Liver (tissue), 9 donors: ENCODE results near the gene SPIRE2. TPM values are rescaled to one million over a fixed set of nuclear protein-coding genes. Genes with fewer than 3 reads are reported as not detected.

Source experiments
- DNase-seq: peaks from one replicate; pipeline ENCODE4 v3.0.0-alpha.2; 2017; ENCODE audit warnings: low spot score
- H3K27ac ChIP-seq, 2 donors: one replicate each; pipeline ENCODE4 v1.7.0; 2013; ENCODE audit warnings: inconsistent platforms in 2 of 2, low read length in 2 of 2, control low read depth in 1 of 2, low read depth in 1 of 2, mild to moderate bottlenecking in 1 of 2
- H3K27me3 ChIP-seq, 4 donors: one replicate each; pipeline versions ENCODE4 v1.6.1 to v1.7.0; 2013; ENCODE audit warnings: low read length in 3 of 4, inconsistent platforms in 1 of 4, mild to moderate bottlenecking in 1 of 4, moderate library complexity in 1 of 4; ENCODE audit not compliant: control insufficient read depth in 4 of 4, insufficient read depth in 4 of 4
- H3K36me3 ChIP-seq, 4 donors: one replicate each; pipeline versions ENCODE4 v1.6.1 to v1.7.0; 2013; ENCODE audit warnings: low read length in 3 of 4, mild to moderate bottlenecking in 3 of 4, low read depth in 1 of 4, moderate library complexity in 1 of 4; ENCODE audit not compliant: control insufficient read depth in 4 of 4, insufficient read depth in 3 of 4
- H3K4me1 ChIP-seq, 4 donors: one replicate each; pipeline versions ENCODE4 v1.6.1 to v1.7.0; 2013; ENCODE audit warnings: low read length in 3 of 4, mild to moderate bottlenecking in 3 of 4, moderate library complexity in 1 of 4; ENCODE audit not compliant: control insufficient read depth in 4 of 4, insufficient read depth in 4 of 4
- H3K4me3 ChIP-seq, 3 donors: one replicate each; pipeline versions ENCODE4 v1.6.1 to v1.7.0; 2013; ENCODE audit warnings: low read length in 3 of 3, control low read depth in 1 of 3, low read depth in 1 of 3, mild to moderate bottlenecking in 1 of 3
- H3K9ac ChIP-seq, 2 donors: one replicate each; pipeline ENCODE4 v1.7.0; 2013; ENCODE audit warnings: low read length in 2 of 2, mild to moderate bottlenecking in 2 of 2, moderate library complexity in 2 of 2, control low read depth in 1 of 2, low read depth in 1 of 2
- H3K9me3 ChIP-seq, 4 donors: one replicate each; pipeline versions ENCODE4 v1.6.1 to v1.7.0; 2013; ENCODE audit warnings: low read length in 3 of 4; ENCODE audit not compliant: control insufficient read depth in 4 of 4
- EGR1 ChIP-seq, 2 donors: IDR thresholded peaks; 2 replicates each; pipeline ENCODE4 v1.6.1; 2016 to 2018; ENCODE audit warnings: antibody characterized with exemption in 2 of 2, low read depth in 2 of 2
- FOXA1 ChIP-seq: IDR thresholded peaks from 2 replicates; pipeline ENCODE4 v1.6.1; 2016; ENCODE audit warnings: antibody characterized with exemption
- GABPA ChIP-seq, 2 donors: IDR thresholded peaks in 1 of 2; conservative IDR thresholded peaks in 1 of 2; 2 replicates each; pipeline ENCODE4 v1.6.1; 2016; ENCODE audit warnings: antibody characterized with exemption in 2 of 2, mild to moderate bottlenecking in 1 of 2, moderate library complexity in 1 of 2
- HNF4A ChIP-seq, 2 donors: conservative IDR thresholded peaks; 2 replicates each; pipeline ENCODE4 v1.6.1; 2016; ENCODE audit warnings: antibody characterized with exemption in 2 of 2, mild to moderate bottlenecking in 2 of 2
- HNF4G ChIP-seq: IDR thresholded peaks from 2 replicates; pipeline ENCODE4 v1.6.1; 2016; ENCODE audit warnings: antibody characterized with exemption
- NR2F2 ChIP-seq: IDR thresholded peaks from 2 replicates; pipeline ENCODE4 v1.6.1; 2016; ENCODE audit warnings: antibody characterized with exemption
- RAD21 ChIP-seq, 2 donors: IDR thresholded peaks; 2 replicates each; pipeline ENCODE4 v1.6.1; 2016; ENCODE audit warnings: antibody characterized with exemption in 2 of 2, mild to moderate bottlenecking in 2 of 2
- RXRA ChIP-seq, 2 donors: IDR thresholded peaks; 2 replicates each; pipeline ENCODE4 v1.6.1; 2017 to 2018; ENCODE audit warnings: antibody characterized with exemption in 2 of 2, mild to moderate bottlenecking in 1 of 2
- SP1 ChIP-seq: IDR thresholded peaks from 2 replicates; pipeline ENCODE4 v1.6.1; 2018; ENCODE audit warnings: antibody characterized with exemption, mild to moderate bottlenecking
- TAF1 ChIP-seq: conservative IDR thresholded peaks from 2 replicates; pipeline ENCODE4 v1.6.1; 2016; ENCODE audit warnings: antibody characterized with exemption, mild to moderate bottlenecking
- YY1 ChIP-seq: IDR thresholded peaks from 2 replicates; pipeline ENCODE4 v1.6.1; 2016; ENCODE audit warnings: antibody characterized with exemption, mild to moderate bottlenecking
- WGBS: extraction: QIAGEN DNeasy Blood & Tissue Kit; methylation state at CpG from one replicate; pipeline ENCODE4 v1.1.7; 2013; 5-methylcytosine and 5-hydroxymethylcytosine counted together
- polyA plus RNA-seq, 2 donors: library from polyadenylated mRNA; stranded (reverse) in 1 of 2; unstranded in 1 of 2; fragments of 200-250 nt in 1 of 2; fragments of >200 nt in 1 of 2; fragmentation: Nextera tagmentation in 1 of 2; extraction: Ambion mirVana in 1 of 2; gene quantifications; one replicate each; pipeline versions ENCODE4 v1.2.1 to v1.2.3, GENCODE V29; 2013 to 2015
- total RNA-seq, 2 donors: library from RNA; depleted of rRNA; stranded (reverse); fragments of >200 nt; gene quantifications; one replicate each; pipeline ENCODE4 v1.2.3, GENCODE V29; 2014
- TF ChIP-seq, protein P1 (sequence below): IDR thresholded peaks from 2 replicates; pipeline ENCODE4 v1.6.1; 2016; ENCODE audit warnings: antibody characterized with exemption
- TF ChIP-seq, protein P2 (sequence below): fragments of 150-350 bp; IDR thresholded peaks from 2 replicates; pipeline ENCODE4 v1.5.1; 2017; ENCODE audit warnings: improper control_type of control experiment, low read depth, low read length; ENCODE audit not compliant: missing input control
- TF ChIP-seq, protein P3 (sequence below): IDR thresholded peaks from 2 replicates; pipeline ENCODE4 v1.6.1; 2016; ENCODE audit warnings: antibody characterized with exemption
- TF ChIP-seq, protein P4 (sequence below): IDR thresholded peaks from 2 replicates; pipeline ENCODE4 v1.6.1; 2016; ENCODE audit warnings: antibody characterized with exemption, mild to moderate bottlenecking
- TF ChIP-seq, protein P5 (sequence below): IDR thresholded peaks from 2 replicates; pipeline ENCODE4 v1.6.1; 2016; ENCODE audit warnings: antibody characterized with exemption
- donor health status: healthy.
- donor health status: healthy.
- donor health status: healthy.
- donor health status: healthy.
- donor health status: healthy.

SPIRE2 gene
- total and polyA plus RNA-seq, 4 donors = 1.7 to 7.2 (median 2.9) TPM

DNA sequence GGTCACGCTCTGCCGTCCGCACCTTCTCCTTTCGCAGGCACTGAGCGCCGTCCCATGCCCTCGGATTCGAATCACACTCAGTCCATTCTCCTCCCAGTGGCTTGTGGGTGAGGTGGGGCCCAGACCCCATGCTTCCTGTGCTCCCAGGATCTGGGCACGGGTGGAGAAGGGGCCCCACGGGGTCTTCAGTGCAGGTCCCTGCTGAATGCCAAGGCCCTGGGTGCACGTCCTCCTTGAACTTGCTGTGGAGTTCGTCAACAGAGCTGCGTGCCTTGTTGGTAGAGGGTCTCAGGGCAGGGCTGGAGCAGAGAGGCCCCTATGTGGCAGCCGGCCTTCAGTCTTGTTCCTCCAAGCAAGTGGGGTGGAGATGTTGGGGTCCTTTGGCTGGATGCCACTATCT, 83.1 kb downstream of the SPIRE2 start:
- DNase-seq = no peak
- no peak overlapping the region for H3K9ac ChIP-seq
- H3K27ac ChIP-seq = no peak overlapping the region
- 95% methylated on average over 14 of the region's 14 CpGs for WGBS
- H3K27me3 ChIP-seq = no peaks in the 10 kb centered on the region
- H3K36me3 ChIP-seq = peaks cover 13 to 32% (median 16%) of the 10 kb centered on the region in 4 donors
- no peaks in the 10 kb centered on the region for H3K9me3 ChIP-seq
- H3K4me1 ChIP-seq = no peaks in the 10 kb centered on the region
- no peak for TF ChIP-seq YY1
- H3K4me3 ChIP-seq = no peak overlapping the region

DNA sequence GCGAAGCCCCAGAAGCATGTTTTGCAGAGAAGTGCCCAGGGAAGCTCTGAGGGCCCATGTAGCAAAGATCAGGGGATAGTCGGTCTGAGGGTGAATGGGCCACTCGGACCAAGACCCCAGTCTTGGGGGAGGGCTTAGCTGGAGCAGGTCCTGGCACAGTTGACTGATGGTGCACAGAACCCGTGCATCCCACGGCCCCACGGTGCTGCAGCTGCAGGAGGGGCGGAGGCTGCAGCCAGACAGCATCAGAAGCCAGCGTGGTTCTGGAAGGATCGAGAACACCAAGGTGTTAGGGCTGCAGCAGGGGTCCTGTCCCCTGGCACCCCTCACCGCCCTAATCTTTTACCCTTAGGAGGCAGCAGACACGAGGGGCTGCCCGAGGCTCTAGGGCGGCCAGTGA, 83.9 kb downstream of the SPIRE2 start:
- no peak overlapping the region for H3K27ac ChIP-seq
- peaks cover 8 to 25% (median 8%) of the 10 kb centered on the region in 4 donors for H3K36me3 ChIP-seq
- no peaks in the 10 kb centered on the region for H3K9me3 ChIP-seq
- H3K27me3 ChIP-seq = no peaks in the 10 kb centered on the region
- H3K4me1 ChIP-seq = no peaks in the 10 kb centered on the region
- TF ChIP-seq, protein P1, sequence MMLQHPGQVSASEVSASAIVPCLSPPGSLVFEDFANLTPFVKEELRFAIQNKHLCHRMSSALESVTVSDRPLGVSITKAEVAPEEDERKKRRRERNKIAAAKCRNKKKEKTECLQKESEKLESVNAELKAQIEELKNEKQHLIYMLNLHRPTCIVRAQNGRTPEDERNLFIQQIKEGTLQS = no peak
- TF ChIP-seq YY1 (no peak), HNF4A (conservative IDR thresholded peaks at IDR 0.05) (no peak), GABPA (IDR thresholded peaks at IDR 0.05 in 1 of 2, conservative IDR thresholded peaks at IDR 0.05 in 1 of 2) (no peak), HNF4G (no peak), FOXA1 (no peak), RXRA (IDR thresholded peaks at IDR 0.05) (no peak), SP1 (no peak)
- TF ChIP-seq, protein P2, sequence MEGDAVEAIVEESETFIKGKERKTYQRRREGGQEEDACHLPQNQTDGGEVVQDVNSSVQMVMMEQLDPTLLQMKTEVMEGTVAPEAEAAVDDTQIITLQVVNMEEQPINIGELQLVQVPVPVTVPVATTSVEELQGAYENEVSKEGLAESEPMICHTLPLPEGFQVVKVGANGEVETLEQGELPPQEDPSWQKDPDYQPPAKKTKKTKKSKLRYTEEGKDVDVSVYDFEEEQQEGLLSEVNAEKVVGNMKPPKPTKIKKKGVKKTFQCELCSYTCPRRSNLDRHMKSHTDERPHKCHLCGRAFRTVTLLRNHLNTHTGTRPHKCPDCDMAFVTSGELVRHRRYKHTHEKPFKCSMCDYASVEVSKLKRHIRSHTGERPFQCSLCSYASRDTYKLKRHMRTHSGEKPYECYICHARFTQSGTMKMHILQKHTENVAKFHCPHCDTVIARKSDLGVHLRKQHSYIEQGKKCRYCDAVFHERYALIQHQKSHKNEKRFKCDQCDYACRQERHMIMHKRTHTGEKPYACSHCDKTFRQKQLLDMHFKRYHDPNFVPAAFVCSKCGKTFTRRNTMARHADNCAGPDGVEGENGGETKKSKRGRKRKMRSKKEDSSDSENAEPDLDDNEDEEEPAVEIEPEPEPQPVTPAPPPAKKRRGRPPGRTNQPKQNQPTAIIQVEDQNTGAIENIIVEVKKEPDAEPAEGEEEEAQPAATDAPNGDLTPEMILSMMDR = no peak
- TF ChIP-seq, protein P3, sequence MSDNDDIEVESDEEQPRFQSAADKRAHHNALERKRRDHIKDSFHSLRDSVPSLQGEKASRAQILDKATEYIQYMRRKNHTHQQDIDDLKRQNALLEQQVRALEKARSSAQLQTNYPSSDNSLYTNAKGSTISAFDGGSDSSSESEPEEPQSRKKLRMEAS = no peak
- no peak overlapping the region for H3K4me3 ChIP-seq
- 96% methylated on average over 13 of the region's 13 CpGs for WGBS
- DNase-seq = no peak
- no peak overlapping the region for H3K9ac ChIP-seq

DNA sequence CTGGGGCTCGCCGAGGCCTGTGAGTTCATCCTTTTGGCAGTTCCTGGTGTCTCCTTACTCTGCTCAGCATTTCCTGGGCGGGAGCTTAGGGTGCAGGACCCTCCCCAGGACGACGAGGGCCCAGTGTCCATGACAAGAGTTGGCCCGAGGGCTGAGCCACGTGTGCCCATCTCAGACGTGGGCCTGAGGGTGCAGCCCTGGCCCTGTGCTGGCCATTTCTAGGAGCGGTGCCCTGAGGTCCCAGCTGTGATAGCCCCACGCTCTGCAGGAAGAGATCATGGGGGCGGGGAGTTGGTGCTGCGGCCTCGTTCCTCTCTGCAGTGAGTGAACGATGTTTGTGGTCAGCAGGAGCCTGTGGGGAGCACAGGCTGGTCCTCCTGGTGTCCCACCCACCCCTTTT, 84.4 kb downstream of the SPIRE2 start:
- H3K4me1 ChIP-seq = no peaks in the 10 kb centered on the region
- no peak overlapping the region for H3K27ac ChIP-seq
- DNase-seq = no peak
- TF ChIP-seq NR2F2 (no peak), RAD21 (IDR thresholded peaks at IDR 0.05) (no peak), HNF4A (conservative IDR thresholded peaks at IDR 0.05) (no peak), YY1 (no peak), EGR1 (IDR thresholded peaks at IDR 0.05; ENCODE audit: low read depth in 2 of 2) (no peak), RXRA (IDR thresholded peaks at IDR 0.05) (no peak), SP1 (no peak), TAF1 (no peak)
- TF ChIP-seq, protein P3 = no peak
- TF ChIP-seq, protein P4, sequence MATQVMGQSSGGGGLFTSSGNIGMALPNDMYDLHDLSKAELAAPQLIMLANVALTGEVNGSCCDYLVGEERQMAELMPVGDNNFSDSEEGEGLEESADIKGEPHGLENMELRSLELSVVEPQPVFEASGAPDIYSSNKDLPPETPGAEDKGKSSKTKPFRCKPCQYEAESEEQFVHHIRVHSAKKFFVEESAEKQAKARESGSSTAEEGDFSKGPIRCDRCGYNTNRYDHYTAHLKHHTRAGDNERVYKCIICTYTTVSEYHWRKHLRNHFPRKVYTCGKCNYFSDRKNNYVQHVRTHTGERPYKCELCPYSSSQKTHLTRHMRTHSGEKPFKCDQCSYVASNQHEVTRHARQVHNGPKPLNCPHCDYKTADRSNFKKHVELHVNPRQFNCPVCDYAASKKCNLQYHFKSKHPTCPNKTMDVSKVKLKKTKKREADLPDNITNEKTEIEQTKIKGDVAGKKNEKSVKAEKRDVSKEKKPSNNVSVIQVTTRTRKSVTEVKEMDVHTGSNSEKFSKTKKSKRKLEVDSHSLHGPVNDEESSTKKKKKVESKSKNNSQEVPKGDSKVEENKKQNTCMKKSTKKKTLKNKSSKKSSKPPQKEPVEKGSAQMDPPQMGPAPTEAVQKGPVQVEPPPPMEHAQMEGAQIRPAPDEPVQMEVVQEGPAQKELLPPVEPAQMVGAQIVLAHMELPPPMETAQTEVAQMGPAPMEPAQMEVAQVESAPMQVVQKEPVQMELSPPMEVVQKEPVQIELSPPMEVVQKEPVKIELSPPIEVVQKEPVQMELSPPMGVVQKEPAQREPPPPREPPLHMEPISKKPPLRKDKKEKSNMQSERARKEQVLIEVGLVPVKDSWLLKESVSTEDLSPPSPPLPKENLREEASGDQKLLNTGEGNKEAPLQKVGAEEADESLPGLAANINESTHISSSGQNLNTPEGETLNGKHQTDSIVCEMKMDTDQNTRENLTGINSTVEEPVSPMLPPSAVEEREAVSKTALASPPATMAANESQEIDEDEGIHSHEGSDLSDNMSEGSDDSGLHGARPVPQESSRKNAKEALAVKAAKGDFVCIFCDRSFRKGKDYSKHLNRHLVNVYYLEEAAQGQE = no peak
- TF ChIP-seq, protein P5, sequence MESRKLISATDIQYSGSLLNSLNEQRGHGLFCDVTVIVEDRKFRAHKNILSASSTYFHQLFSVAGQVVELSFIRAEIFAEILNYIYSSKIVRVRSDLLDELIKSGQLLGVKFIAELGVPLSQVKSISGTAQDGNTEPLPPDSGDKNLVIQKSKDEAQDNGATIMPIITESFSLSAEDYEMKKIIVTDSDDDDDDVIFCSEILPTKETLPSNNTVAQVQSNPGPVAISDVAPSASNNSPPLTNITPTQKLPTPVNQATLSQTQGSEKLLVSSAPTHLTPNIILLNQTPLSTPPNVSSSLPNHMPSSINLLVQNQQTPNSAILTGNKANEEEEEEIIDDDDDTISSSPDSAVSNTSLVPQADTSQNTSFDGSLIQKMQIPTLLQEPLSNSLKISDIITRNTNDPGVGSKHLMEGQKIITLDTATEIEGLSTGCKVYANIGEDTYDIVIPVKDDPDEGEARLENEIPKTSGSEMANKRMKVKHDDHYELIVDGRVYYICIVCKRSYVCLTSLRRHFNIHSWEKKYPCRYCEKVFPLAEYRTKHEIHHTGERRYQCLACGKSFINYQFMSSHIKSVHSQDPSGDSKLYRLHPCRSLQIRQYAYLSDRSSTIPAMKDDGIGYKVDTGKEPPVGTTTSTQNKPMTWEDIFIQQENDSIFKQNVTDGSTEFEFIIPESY = no peak
- TF ChIP-seq, protein P1 = no peak
- TF ChIP-seq, protein P2 = no peak
- no peak overlapping the region for H3K4me3 ChIP-seq
- no peak overlapping the region for H3K9ac ChIP-seq
- no peaks in the 10 kb centered on the region for H3K27me3 ChIP-seq
- 86% methylated on average over 14 of the region's 14 CpGs for WGBS
- peaks cover 8 to 25% (median 8%) of the 10 kb centered on the region in 4 donors for H3K36me3 ChIP-seq
- no peaks in the 10 kb centered on the region for H3K9me3 ChIP-seq
